K562 (cell line): Measurements from ENCODE around the gene BRME1. TPM values are rescaled to one million over a fixed set of nuclear protein-coding genes. Genes with fewer than 3 reads are reported as not detected.
A peak's percentile ranks its signal among the peaks of the same experiment; 100 is the strongest.

ENCODE experiments used
- KAT7 ChIP-seq: sonication (generic); formaldehyde crosslinking; IDR thresholded peaks from 2 replicates; pipeline ENCODE4 v1.8.0; 2022; ENCODE audit warnings: missing genetic modification reagents, mild to moderate bottlenecking, borderline replicate concordance
- OTX1 ChIP-seq: fragments of 450-650 bp; formaldehyde crosslinking; IDR thresholded peaks from 2 replicates; pipeline ENCODE4 v1.4.0; 2022; ENCODE audit warnings: mild to moderate bottlenecking
- SUPT5H ChIP-seq: fragments of 450-650 bp; IDR thresholded peaks from 2 replicates; pipeline ENCODE4 v1.6.1; 2016
- TARDBP ChIP-seq: fragments of 450-650 bp; IDR thresholded peaks from 2 replicates; pipeline ENCODE4 v1.6.1; 2016
- TCFL5 ChIP-seq: fragments of 250-450 bp; sonication (Bioruptor Pico); conservative IDR thresholded peaks from 2 replicates; pipeline ENCODE4 v1.6.1; 2021; ENCODE audit warnings: mild to moderate bottlenecking, moderate library complexity, matching md5 sums
- UBTF ChIP-seq, 2 experiments: IDR thresholded peaks; 2 replicates each; pipeline ENCODE4 v1.6.1; 2012; ENCODE audit warnings: improper control_type of control experiment in 2 of 2, low read depth in 2 of 2, low read length in 2 of 2, borderline replicate concordance in 1 of 2
- WHSC1 ChIP-seq: IDR thresholded peaks from one replicate; pipeline ENCODE4 v1.6.1; 2012; ENCODE audit warnings: low read length, control low read depth, inconsistent platforms
- ZBTB9 ChIP-seq: fragments of 450-650 bp; formaldehyde crosslinking; IDR thresholded peaks from 2 replicates; pipeline ENCODE4 v1.4.0; 2020; ENCODE audit warnings: mild to moderate bottlenecking, moderate library complexity
- ZNF354B ChIP-seq: fragments of 250-450 bp; sonication (Bioruptor Pico); IDR thresholded peaks from 2 replicates; pipeline ENCODE4 v1.4.0; 2020
- ZNF699 ChIP-seq: fragments of 250-450 bp; sonication (Bioruptor Pico); IDR thresholded peaks from 2 replicates; pipeline ENCODE4 v1.8.0; 2021; ENCODE audit warnings: mild to moderate bottlenecking, moderate library complexity; ENCODE audit not compliant: insufficient replicate concordance
- polyA plus RNA-seq, 8 experiments: library from polyadenylated mRNA; depleted of rRNA in 4 of 8; stranded (reverse) in 5 of 8; unstranded in 3 of 8; fragments of >200 nt; fragmentation: Nextera tagmentation in 2 of 8; fragmentation: Illumina TruSeq in 1 of 8; extraction: Ambion mirVana in 2 of 8; extraction: Trizol in 1 of 8; gene quantifications; 2 replicates each; pipeline versions ENCODE4 v1.2.1 to v1.2.3, GENCODE V29; 2011 to 2014; ENCODE audit warnings: inconsistent platforms in 1 of 8, missing spikeins in 1 of 8
- total RNA-seq, 7 experiments: library from RNA; depleted of rRNA in 6 of 7; stranded (reverse); fragments of >200 nt in 6 of 7; fragmentation: Illumina TruSeq in 2 of 7; extraction: Trizol in 2 of 7; gene quantifications; 2 replicates each; pipeline versions ENCODE4 v1.2.1 to v1.2.3, GENCODE V29; 2011 to 2021; ENCODE audit warnings: low replicate concordance in 1 of 7
- TF ChIP-seq, protein P1 (sequence below): fragments of 450-650 bp; formaldehyde crosslinking; IDR thresholded peaks from 2 replicates; pipeline ENCODE4 v1.4.0; 2020; ENCODE audit warnings: mild to moderate bottlenecking, moderate library complexity
- TF ChIP-seq, protein P2 (sequence below): fragments of 250-450 bp; sonication (Bioruptor Pico); IDR thresholded peaks from 2 replicates; pipeline ENCODE4 v1.5.0; 2022; ENCODE audit warnings: mild to moderate bottlenecking
- TF ChIP-seq, protein P3 (sequence below): fragments of 450-650 bp; IDR thresholded peaks from one replicate; pipeline ENCODE4 v1.6.1; 2018; ENCODE audit warnings: mild to moderate bottlenecking, moderate library complexity; ENCODE audit not compliant: partially characterized antibody
- TF ChIP-seq, protein P4 (sequence below), 2 experiments: IDR thresholded peaks in 1 of 2; conservative IDR thresholded peaks in 1 of 2; 2 replicates each; pipeline ENCODE4 v1.6.1; 2016; ENCODE audit warnings: low read depth in 2 of 2, mild to moderate bottlenecking in 1 of 2, missing compliant biosample characterization in 1 of 2, missing genetic modification characterization in 1 of 2, moderate library complexity in 1 of 2

BRME1 gene
- total and polyA plus RNA-seq, 9 of the 15 experiments (the other 6 are each of a cell fraction or from before 2014, with no cell fraction given), result 0.75 to 6.1 (median 3.6) TPM

GRCh38 chr19:13850910-13851733 lies 54.8 kb downstream of the BRME1 start (continued):
- TF ChIP-seq, protein P1, sequence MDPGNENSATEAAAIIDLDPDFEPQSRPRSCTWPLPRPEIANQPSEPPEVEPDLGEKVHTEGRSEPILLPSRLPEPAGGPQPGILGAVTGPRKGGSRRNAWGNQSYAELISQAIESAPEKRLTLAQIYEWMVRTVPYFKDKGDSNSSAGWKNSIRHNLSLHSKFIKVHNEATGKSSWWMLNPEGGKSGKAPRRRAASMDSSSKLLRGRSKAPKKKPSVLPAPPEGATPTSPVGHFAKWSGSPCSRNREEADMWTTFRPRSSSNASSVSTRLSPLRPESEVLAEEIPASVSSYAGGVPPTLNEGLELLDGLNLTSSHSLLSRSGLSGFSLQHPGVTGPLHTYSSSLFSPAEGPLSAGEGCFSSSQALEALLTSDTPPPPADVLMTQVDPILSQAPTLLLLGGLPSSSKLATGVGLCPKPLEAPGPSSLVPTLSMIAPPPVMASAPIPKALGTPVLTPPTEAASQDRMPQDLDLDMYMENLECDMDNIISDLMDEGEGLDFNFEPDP (CRISPR knock-in tag), result no peak
- TF ChIP-seq UBTF (IDR thresholded peaks at IDR 0.05; ENCODE audit: borderline replicate concordance in 1 of 2, low read depth in 2 of 2, low read length in 2 of 2) (no peak), WHSC1 (no peak), OTX1 (CRISPR knock-in tag) (no peak), TCFL5 (CRISPR knock-in tag) (no peak), SUPT5H (no peak), ZBTB9 (CRISPR knock-in tag) (0 out of 2 replicates have a peak, but pooled peaks have one; percentile 9), TARDBP (no peak; the same call in 1 of the 2 replicates), KAT7 (CRISPR knock-in tag) (no peak), ZNF699 (no peak), ZNF354B (no peak)
- TF ChIP-seq, protein P2, sequence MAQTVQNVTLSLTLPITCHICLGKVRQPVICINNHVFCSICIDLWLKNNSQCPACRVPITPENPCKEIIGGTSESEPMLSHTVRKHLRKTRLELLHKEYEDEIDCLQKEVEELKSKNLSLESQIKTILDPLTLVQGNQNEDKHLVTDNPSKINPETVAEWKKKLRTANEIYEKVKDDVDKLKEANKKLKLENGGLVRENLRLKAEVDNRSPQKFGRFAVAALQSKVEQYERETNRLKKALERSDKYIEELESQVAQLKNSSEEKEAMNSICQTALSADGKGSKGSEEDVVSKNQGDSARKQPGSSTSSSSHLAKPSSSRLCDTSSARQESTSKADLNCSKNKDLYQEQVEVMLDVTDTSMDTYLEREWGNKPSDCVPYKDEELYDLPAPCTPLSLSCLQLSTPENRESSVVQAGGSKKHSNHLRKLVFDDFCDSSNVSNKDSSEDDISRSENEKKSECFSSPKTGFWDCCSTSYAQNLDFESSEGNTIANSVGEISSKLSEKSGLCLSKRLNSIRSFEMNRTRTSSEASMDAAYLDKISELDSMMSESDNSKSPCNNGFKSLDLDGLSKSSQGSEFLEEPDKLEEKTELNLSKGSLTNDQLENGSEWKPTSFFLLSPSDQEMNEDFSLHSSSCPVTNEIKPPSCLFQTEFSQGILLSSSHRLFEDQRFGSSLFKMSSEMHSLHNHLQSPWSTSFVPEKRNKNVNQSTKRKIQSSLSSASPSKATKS (CRISPR knock-in tag), result no peak
- TF ChIP-seq, protein P3, sequence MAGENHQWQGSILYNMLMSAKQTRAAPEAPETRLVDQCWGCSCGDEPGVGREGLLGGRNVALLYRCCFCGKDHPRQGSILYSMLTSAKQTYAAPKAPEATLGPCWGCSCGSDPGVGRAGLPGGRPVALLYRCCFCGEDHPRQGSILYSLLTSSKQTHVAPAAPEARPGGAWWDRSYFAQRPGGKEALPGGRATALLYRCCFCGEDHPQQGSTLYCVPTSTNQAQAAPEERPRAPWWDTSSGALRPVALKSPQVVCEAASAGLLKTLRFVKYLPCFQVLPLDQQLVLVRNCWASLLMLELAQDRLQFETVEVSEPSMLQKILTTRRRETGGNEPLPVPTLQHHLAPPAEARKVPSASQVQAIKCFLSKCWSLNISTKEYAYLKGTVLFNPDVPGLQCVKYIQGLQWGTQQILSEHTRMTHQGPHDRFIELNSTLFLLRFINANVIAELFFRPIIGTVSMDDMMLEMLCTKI, result no peak
- TF ChIP-seq, protein P4, sequence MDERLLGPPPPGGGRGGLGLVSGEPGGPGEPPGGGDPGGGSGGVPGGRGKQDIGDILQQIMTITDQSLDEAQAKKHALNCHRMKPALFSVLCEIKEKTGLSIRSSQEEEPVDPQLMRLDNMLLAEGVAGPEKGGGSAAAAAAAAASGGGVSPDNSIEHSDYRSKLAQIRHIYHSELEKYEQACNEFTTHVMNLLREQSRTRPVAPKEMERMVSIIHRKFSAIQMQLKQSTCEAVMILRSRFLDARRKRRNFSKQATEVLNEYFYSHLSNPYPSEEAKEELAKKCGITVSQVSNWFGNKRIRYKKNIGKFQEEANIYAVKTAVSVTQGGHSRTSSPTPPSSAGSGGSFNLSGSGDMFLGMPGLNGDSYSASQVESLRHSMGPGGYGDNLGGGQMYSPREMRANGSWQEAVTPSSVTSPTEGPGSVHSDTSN (CRISPR knock-in tag; IDR thresholded peaks at IDR 0.05; ENCODE audit: low read depth), result no peak
- TF ChIP-seq, protein P4 (tag; conservative IDR thresholded peaks at IDR 0.05; ENCODE audit: low read depth), result no peak
